HS-5 (cell line): ENCODE results near the gene SLC22A12.

Experiments used
- DNase-seq: peaks from one replicate; pipeline ENCODE4 v3.0.0-alpha.2; 2012; ENCODE audit warnings: low read depth

The SLC22A12 gene

DNA sequence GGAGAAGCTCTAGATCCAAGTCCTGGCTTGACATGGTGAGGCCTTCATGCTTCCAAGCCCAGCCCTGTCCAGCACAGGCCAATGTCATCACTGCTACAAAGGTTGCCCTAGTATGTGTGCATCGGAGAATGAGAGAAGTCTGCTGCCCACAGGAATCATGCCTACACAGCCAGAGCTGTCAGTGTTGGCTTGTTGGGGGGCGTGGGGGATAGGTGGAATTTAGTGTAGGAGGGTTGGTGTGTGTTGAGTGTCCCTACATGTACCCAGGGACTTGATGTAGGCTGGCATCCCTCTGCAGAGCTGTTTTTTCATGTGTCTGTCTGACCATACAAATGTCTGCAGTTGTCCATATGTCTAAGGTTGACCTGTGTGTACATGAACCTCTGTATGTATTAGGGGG, 37.6 kb downstream of the SLC22A12 start:
- no peak for DNase-seq

DNA sequence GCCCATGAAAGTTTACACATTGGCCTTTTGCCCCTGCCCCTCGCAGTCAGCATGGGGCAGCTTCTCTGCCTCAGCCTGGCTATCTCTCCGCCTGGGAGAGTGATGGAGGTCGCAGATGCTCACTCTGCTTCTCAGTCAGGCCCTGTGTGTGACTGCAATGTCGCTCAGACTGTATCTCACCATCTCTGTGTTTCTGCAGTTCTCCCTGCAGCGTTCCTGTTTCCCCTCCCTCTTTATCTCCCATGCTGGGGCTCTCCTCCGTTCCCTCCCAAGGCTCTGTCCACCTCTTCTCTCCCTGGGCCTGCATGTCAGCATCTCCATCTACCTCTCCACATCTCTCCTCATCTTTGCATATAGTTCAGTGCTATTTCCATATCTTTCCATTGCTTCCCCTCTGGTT, 38.1 kb downstream of the SLC22A12 start:
- no peak for DNase-seq

DNA sequence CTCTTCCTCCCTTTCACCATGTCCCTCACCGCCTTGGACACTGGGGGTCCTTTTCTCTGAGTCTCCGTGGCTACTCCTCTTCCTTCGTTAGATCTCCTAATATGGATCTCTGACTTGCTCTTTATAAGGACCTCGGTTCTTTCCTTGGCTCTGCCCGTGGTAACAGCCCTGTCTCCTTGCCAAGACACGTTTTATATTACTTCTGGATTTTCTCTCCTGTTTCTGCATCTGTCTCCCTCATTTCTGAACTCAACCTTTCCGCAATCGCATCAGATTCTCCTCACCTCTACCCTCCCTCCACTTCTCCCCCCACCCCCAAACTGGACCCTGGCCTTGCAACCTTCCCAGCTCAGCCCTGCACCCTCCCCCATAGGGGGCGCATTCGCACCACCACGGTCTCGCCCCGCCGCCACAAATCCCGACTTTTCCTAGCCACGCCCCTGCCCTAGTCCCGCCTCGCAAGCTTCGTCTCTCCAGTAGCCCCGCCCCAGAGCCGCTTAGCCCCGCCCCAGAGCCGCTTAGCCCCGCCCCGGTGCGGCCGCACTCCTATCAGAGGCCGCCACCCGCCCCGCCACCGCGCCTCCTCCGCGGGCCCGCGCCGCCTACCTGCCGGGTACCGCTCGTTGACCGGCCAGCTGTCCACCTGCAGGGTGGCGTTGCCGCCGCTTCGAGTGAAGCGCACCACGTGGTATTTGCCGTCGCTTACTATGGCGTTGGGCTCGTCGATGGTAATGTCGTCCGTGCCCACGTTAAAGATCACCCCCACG, 39.0 kb downstream of the SLC22A12 start:
- no peak for DNase-seq

DNA sequence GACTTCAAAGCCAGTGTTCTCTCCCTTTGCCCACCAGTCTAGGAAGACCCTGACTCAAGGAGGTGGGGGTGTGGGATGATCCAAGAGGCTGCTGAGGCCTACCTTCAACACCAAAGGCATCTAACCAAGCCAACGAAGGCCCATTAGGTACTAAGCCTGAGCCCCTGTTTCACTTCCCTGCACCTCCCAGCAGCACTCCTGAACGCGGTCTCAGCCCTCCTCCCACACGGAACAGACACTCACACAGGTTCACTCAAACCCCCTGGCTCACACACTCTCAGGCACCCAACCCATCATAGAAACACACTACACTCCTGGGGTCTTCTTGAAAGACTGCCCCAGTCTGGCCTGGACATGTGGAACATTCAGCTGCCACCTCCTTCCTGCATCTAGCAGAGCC, 40.7 kb downstream of the SLC22A12 start:
- DNase-seq, result no peak

DNA sequence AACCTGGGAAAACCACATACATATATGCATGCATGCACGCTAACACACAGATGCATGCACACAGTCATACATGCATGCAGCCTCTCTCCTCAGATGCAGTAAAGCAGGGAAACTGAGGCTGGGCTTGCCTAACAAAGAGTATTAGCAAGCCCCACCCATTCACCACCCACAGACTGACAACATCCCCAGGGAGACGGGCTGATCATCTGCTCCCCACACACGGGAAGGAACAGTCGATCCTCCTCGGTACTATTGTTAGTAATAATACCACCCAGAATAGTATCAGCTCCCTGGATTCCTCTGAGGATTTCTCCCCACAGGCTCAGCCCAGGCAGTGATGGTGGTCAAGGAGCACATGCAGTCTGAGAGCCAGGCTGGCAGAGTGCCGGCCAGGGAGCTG, 41.2 kb downstream of the SLC22A12 start:
- DNase-seq, result no peak

DNA sequence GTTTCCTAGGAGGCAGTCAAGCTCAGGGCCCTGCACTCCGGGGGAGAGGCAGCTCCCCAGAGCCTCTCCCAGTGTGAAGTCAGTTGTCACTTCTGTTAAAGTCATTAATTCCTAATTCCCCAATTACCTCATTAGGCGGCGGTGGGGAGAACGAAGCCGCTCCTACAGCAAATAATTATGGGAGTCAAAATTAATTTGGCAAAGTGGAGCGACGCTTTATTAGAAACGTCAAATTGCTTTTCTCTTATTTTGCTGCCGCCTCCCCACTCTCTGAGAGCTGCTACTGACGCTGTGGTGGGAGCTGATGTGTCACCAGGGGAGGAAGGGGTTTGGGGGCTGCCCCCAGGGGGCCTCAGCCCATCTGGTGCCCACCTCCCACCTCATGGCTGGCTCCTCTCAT, 41.6 kb downstream of the SLC22A12 start:
- DNase-seq, result no peak

DNA sequence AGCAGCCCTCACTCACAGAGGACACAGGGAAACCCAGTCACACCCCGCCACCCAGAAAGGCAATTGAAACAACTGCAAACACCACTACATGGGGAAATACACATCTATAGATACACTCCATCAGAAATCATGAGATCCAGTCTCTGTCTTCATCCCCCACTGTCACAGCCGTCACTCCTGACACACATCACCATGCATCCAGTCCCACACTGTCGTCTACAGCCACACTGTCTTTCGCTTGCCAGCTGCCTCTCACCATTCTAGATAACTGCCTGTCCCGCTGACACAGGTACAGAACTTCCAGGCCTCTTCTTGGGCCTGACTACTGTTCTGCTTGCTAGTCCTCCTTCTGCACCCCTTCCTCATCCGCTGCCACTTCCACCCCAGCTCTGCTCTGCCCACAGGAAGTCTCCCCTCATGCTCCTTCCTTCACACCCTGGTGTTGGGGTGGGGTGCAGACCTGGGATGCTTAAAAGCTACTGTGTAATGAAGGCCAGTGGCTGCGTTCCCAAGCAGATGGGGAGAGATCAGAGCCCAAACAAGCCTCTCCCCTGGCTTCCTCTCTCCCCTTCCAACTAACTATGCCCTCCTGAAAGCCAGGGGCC, 42.6 kb downstream of the SLC22A12 start:
- no peak for DNase-seq

DNA sequence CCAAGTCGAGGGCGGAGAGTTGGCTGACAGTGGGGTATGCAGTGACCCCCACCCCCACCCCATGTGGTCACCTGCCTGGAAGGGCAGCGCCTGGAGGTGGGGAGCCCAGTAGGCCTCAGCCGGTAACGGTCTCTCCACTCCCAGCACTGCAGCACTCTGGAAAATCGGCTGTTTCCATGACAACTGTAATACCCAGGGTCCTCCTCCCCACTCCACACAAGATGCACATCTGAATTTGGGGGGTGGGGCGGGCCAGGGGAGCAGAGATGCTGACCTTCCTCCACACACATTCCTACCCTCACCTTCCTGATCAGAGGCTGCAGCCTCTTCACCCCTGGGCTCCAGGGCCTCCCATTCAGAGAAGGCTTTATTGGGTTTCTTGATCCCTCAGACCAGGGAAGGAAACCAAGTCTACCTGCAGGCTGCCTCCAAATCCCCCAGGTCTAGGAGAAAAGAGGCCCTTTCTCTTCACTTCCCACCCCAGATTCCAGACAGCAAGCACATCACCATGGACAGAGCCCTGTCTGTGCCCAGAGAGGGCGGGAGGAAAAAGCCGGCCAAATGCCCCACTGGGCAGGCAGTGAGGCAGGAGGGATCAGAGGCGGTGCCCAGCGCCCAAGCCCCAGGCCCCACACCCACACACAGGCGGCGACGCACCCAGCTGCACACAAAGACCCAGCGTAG, 46.5 kb downstream of the SLC22A12 start:
- no peak for DNase-seq

DNA sequence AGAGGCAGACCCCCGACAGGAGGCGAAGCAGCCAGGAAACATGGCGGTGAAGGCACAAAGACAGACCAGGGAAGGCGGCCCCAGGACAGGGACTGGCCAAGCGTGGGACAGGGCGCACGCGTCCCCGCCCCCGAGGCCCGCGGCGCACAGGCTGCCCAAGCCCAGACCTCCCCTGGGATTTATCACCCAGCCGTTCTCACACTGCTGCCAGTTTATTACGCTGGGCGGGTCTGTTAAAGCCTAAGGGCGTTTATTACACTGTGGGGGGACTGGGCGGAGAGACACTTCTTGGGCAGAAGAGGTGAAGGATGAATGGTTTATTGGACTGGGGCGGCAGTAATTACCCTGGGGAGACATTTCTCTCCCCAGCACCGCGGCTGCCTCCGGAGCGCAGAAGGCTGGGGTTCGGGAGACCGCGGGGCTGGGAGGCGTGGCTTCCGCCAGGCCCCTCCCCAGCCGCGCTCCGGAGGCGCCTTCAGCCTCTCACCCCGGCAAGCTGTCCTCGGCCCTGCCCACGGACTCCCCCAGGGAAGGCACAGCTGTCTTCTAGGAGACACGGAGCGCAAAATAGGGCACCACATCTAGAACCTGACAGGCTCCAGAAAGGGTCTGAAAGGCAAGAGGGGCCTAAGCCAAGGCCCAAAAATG, 47.1 kb downstream of the SLC22A12 start:
- no peak for DNase-seq

DNA sequence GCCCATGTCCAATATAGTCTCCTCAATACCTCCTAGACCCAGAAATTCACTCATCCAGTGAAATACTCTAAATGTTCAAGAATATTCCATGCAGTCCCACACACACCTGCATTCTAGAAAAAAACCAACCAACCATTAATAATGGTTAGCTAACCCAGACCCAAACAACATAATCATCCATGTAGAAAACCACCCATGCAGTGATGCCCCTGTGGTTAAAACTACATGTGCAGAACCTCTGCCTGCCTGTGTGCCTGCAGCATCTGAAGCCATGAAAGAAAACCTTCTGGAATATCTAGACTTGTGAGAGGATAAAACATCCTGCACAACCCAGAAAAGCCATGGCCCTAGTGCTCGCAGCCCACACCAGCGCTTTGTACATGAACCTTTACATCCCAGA, 47.8 kb downstream of the SLC22A12 start:
- DNase-seq, result no peak

DNA sequence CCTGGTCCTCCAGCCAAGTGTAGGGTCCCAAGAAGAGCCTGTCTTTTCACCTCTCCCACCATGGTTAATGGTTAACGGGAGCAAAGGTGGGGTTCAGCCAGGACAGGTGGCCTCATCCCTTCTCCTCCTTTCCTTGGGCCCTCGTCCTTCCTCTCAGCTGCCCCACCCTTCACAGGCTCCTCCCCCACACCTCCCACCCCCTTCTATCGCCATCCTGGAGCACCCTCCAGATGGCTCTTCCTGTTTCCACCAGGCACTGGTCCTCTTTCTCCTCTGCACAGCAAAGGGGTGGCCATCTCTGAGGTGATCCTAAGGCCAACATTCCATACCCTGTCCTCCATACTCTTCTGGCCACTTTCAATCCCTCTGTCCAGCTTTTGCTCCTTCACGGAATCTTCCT, 48.9 kb downstream of the SLC22A12 start:
- DNase-seq, result no peak

DNA sequence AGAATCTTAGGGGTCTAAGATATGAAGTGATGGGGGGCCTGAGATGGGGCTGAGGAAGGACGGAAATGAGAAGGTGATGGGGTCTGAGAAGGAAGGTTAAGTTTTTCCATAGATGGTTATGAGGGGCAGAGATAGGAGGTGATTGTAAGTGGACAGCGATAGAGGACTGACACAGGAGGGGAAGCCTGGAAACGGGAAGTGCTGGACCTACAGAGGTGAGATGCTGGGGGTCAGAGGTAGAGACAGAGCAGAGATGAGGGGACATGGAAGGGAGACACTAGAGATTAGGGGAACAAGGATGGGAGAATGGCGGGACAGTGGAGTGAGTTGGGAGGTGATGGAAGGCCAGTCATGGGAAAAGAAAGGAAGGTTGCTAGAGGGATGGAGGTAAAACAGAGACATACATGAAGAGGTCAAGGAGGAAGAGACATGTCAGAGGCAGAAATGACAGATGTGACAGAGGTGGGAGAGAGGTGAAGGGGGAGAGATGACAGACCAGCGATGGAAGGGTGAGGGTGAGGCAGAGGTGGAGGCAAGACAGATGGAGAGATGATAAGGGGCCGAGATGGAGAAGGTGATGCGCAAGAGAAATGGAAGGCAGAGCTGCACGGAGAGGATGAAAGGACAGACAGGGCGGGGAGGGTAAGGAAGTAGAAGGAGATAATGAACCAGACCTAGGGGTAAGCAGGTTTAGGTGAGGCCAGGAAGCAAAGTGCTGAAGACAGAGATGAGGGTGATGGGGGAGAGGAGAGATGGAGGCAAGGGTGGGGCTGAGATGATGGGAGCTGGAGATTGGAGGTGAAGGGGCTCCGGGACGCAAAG, 50.8 kb downstream of the SLC22A12 start:
- DNase-seq, result no peak

DNA sequence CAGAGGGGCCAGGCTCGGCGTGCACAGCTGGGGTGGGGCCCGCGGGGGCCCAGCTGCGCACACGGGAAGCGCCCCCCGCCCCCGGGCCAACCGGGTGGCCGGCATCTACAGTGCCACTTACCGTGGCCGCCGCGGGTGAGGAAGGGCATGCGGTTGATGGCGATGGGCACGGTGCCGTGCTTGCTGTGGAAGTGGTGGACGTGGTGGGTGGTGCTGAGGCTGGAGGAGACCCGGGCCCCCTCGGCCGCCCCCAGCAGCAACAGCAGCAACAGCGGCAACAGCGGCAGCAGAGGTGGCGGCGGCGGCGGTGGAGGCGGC, 51.4 kb downstream of the SLC22A12 start:
- DNase-seq, result no peak

DNA sequence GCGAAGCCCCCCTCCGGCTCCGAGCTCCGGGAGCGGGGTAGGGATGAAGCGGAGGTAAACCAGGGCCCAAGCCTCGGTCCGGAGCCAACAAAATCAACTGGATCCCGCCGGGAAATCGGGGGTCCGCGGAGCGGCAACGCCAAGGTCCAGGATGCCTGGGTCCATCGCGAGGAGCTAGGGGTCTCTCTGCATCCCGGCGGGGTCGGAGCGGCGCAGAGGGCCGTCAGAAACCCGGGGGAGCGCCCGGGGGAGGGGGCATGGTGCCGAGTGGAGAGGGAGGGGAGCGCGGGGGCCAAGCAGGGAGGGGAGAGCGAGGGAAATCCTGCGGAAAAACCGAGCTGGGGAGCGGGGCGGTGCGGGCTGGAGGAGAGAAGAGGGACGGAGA, 51.8 kb downstream of the SLC22A12 start:
- no peak for DNase-seq

DNA sequence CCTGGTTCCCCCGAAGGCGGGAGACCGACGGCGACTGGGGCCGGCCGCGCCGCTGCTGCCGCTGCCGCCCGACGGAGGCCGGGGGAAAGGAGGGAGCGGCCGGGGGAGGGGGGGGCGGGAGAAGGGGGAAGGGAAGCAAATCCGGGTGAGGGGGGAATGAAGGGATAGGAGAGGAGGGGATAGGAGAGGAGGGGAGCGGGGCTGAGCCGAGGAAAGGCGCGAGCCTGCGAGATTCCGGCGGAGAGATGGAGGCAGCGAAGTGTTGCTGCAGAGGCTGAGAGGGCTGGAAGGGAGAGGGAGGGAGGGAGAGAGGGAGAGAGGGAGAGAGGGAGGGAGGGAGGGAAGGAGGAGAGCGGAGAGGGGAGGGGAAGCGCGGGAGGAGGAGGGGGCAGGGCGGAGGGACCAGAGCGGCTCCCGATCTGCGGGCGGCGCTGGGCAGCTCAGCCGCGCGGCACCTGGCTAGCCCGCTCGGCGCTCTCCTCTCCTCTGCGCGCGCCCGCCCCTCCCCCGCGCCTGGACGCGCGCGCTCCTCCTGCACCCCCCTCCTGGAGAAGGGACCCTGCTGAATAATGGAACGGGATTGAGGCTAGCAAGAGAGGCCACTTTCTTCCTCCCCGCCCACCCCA, 52.3 kb downstream of the SLC22A12 start:
- no peak for DNase-seq

DNA sequence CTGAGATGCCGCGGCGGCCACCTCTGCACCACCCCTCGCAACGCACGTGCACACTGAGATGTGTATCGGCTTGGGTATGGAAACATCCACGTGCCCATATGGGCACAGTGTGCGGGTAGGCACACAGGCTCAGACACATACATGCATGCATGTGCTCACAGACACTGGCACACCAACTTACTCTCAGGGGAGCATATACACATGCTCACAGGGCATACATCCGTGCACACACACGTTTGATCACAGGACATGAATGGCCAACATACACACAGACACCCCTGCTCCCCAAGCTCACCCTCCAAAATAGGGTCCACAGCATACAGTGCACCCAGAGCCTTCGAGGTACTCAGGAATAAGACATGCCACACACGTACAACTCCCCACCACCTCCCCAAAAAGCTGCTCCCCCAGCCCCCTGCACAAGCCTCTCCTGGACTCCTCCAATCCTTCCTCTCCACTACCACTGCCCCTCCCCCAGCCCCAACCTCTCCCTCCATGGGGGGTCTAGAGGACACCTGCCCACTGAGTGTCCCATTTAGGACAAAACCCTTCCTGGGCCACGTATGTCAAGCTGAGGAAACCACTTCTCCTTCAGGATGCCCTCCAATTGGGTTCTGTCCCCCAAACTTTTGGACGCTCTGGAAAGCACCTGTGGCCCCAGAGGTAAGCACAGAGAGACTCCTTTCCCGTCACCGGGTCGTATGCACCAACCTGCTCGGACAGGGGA, 53.1 kb downstream of the SLC22A12 start:
- no peak for DNase-seq

DNA sequence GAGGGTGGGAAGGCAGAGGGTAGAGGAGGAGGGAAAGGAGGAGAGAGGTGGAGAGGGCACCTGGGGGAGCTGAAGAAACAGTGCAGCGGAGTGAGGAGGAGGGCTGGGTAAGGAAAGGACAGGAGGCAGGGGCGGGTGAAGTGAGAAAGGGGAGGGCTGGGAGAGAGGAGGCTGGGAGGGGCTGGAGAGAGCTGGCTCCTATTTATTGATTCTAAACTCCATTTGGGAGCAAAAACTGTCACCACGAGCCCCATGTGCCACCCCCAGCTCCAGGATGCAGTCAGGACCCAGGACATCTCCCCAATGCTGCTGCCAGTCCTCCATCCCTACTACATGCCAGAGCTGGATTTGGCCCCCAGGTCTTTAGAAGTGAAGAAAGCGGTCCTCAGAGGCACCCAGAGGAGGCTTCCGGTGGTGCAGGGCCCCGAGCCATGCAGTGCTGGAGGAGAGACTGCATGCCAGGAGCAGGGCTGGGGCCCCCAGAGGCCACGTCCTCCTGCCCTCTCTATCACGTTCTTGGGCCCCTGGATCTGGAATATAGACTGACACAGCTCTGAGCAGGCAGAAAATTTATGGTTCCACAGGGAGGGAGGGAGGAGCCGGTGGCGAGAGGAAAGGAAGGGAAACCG, 53.7 kb downstream of the SLC22A12 start:
- no peak for DNase-seq

DNA sequence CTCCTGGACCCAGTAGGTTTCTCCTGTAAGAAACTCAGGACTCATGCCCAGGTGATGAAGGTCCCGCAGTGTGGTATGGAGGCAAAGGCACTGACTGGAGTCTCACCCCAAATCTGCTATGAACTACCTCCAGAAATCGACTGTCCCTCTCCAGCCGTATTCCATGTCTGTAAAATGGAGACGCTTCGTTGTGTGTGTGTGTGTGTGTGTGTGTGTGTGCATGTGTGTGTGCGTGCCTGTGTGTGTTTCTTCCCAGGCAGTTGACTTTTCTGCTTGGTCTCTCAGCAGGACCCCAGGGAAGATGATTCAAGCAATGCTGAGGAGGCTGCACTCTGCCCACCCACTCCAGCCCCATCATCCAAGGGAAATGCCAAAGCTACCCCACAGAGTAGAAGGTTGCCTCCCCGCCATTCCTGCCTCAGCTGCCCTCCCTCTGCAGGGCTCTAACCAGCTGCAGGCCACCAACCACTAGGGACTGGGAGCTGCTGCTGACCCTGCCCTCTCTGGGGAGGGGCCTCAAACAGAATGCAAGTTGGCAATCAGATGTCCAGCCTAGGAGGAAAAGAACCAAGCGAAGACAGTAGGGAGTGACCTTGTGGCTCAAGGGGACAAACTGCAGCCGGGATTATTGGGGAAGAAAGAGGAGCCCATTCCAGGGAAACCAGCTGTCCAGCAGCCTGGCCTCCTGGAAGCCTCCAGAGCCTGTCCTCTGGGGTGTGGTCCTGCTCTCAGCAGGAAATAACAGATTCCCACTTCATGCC, 56.2 kb downstream of the SLC22A12 start:
- DNase-seq, result no peak

DNA sequence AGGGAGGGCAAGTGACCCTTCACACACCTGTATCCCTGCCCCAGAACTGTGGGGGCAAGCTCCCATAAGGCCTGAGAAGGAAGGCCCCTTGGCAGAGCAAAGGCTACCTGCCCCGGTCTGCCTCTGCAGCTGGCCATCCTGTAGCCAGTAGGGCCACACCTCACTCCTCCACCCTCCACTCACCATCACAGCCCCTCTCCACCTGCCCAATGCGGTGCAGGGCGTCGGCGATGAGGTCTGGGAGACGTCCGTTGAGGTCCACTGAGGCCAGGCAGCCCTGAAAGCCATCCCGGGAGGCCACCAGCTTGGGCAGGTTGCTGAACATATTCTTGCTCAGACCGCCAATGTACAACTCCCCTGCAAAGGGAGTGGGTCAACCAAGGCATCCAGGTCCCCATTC, 57.5 kb downstream of the SLC22A12 start:
- no peak for DNase-seq

DNA sequence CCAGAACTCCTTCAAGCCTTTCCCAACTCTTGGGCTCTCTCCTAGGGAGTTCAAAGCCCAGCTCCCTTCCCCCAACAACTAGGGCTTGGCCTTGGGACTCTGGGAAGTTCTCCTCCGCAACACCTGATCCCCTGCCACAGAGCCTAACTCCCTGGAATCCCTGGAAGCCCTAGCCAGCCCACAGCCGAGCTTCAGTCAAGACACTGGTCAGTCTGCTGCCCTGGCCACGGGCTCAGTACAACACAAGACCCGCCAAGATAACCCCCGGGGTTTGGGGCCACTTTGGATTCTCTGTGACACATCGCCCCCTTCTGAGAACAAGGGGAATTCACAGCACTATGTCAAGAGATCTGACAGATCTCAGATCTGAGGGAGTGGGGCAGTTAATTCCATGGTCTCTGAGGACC, 58.3 kb downstream of the SLC22A12 start:
- no peak for DNase-seq
